DMS153 treated with DMSO at 0.1 percent for 48 hours (cell line): ENCODE measurements around the gene IFNLR1.

ENCODE experiments used
- DNase-seq: peaks from one replicate; lab custom pipeline; 2025; ENCODE audit not compliant: unreplicated experiment; lab: John Stamatoyannopoulos, UW

The IFNLR1 gene

GRCh38 chr1:24108334-24109165 is 78.5 kb downstream of the IFNLR1 start:
- DNase-seq: no peak

- no peak for DNase-seq
Observed at GRCh38 chr1:24107462-24108138, 79.5 kb downstream of the IFNLR1 start.

- DNase-seq: no peak
Observed at GRCh38 chr1:24105368-24106160, 81.5 kb downstream of the IFNLR1 start.

GRCh38 chr1:24104854-24105253 is 82.2 kb downstream of the IFNLR1 start:
- DNase-seq: no peak
